ENCODE results near the gene ACYP2. TPM values are rescaled to one million over a fixed set of nuclear protein-coding genes. Genes with fewer than 3 reads are reported as not detected.
"Not testable (repeated sequence)": the region's sequence is repeated elsewhere in the genome, so short reads cannot be mapped to it uniquely, and the experiment has no call there.

ACYP2 gene
- total RNA-seq (16.7 TPM), polyA plus RNA-seq (ENCODE audit: insufficient read depth, low read depth, low replicate concordance) (24.5 TPM)
- long read RNA-seq, donor 1, partial matches to known transcripts: 0 of 1 reads
- long read RNA-seq, donor 1, other reads (novel, unspliced or antisense): 0 of 1 reads
- long read RNA-seq, donor 2, partial matches to known transcripts: 6 of 12 reads
- long read RNA-seq, donor 2, other reads (novel, unspliced or antisense): 6 of 12 reads
- long read RNA-seq, donor 3, partial matches to known transcripts: 31 of 36 reads
- long read RNA-seq, donor 3, other reads (novel, unspliced or antisense): 5 of 36 reads
- long read RNA-seq, donor 4, partial matches to known transcripts: 0 of 8 reads
- long read RNA-seq, donor 4, other reads (novel, unspliced or antisense): 8 of 8 reads
- long read RNA-seq, donor 5: 0 reads
- long read RNA-seq, donor 6, partial matches to known transcripts: 6 of 13 reads
- long read RNA-seq, donor 6, other reads (novel, unspliced or antisense): 7 of 13 reads
- long read RNA-seq, donor 7, partial matches to known transcripts: 8 of 26 reads
- long read RNA-seq, donor 7, other reads (novel, unspliced or antisense): 17 of 26 reads
- long read RNA-seq, donor 8, partial matches to known transcripts: 12 of 20 reads
- long read RNA-seq, donor 8, other reads (novel, unspliced or antisense): 8 of 20 reads
- long read RNA-seq, donor 9, partial matches to known transcripts: 0 of 5 reads
- long read RNA-seq, donor 9, other reads (novel, unspliced or antisense): 5 of 5 reads
- long read RNA-seq, donor 10, partial matches to known transcripts: 13 of 24 reads
- long read RNA-seq, donor 10, other reads (novel, unspliced or antisense): 11 of 24 reads

DNA sequence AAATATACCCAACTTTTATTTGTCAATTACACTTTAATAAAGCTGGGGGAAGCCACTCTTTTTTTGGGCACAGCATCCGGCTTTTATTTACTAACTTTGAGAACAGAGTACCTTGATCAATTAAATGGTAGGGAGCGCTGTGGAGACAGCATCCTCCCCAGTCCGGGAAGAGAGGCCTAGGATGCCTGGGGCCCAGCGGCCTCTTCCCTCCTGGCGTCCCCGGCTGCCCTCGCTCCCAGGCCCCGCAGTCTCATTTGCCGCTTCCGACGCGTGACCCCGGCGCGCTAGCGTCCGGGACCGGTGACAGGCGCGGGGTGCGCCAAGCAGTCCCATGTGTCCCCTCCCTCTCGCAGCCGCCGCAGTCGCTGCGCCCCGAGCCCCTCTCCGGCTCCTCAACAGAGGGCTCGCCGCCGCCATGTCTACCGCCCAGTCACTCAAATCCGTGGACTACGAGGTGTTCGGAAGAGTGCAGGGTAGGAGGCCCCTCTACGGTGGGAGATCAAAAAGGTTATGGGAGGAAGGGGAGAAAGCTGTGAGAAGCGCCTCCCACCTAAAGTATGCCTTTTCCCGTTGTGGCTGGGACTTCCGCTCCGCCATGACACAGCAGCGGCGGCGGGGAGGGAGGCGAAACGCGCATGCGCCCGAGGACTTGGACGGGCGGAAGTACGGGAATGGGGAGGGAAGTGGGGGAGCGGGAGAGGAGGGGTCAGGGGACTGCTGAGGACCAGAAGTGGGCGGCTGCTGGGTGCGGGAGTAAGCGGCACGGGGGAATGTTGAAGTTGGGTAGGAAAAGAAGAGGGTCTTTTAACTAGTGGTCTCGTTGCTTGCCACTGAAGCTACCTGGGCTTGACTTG is at the start of gene ACYP2:
TSS of gene ACYP2 (plus strand) at position 332 of the 854 bp plus-strand sequence.
- intact Hi-C loops (cut with DNase I): no loop called here
- FAIRE-seq: no peak

DNA sequence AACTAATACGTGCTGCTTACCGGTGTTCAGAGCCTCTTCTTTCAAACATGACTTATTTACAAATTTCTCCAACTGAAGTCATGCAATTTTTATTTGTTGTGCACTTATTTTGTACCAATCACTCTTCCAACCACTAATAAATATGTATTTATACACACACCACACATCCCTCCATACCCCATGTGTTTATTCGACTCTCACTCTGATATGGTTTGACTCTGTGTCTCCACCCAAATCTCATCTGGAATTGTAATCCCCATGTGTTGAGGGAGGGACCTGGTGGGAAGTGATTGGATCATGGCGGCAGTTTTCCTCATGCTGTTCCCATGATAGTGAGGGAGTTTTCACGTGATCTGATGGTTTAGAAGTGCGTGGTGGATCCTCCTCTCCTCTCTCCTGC is 49.5 kb upstream of the ACYP2 start:
- no peak overlapping the region for H3K9ac ChIP-seq (ENCODE audit: low read length in 3 of 3)
- FAIRE-seq: no peak

More for the DNA sequence above, at the start of gene ACYP2:
- Histone ChIP-seq H3K4me1 (ENCODE audit: control insufficient read depth in 2 of 3, insufficient read depth in 2 of 3, low read depth in 1 of 3, low read length in 3 of 3) (no peaks in the 10 kb centered on the region), H3K9me3 (ENCODE audit: control insufficient read depth in 2 of 3, insufficient read depth in 1 of 3, low read length in 3 of 3) (no peaks in the 10 kb centered on the region), H3K36me3 (ENCODE audit: control insufficient read depth in 2 of 3, insufficient read depth in 3 of 3, low read length in 3 of 3) (no peaks in the 10 kb centered on the region), H3K9ac (ENCODE audit: low read length in 3 of 3) (peak within 1 kb of the TSS; percentile 62 to 99 (median 92)), H3K27ac (ENCODE audit: low read depth in 2 of 2, low read length in 2 of 2) (peak within 1 kb of the TSS; percentile 98 to 100), H3K4me3 (ENCODE audit: low read length in 3 of 3) (peak within 1 kb of the TSS; percentile 92 to 95 (median 94)), H3K27me3 (ENCODE audit: control insufficient read depth, insufficient read depth, low read length) (no peaks in the 10 kb centered on the region)
- TF ChIP-seq, protein P1, sequence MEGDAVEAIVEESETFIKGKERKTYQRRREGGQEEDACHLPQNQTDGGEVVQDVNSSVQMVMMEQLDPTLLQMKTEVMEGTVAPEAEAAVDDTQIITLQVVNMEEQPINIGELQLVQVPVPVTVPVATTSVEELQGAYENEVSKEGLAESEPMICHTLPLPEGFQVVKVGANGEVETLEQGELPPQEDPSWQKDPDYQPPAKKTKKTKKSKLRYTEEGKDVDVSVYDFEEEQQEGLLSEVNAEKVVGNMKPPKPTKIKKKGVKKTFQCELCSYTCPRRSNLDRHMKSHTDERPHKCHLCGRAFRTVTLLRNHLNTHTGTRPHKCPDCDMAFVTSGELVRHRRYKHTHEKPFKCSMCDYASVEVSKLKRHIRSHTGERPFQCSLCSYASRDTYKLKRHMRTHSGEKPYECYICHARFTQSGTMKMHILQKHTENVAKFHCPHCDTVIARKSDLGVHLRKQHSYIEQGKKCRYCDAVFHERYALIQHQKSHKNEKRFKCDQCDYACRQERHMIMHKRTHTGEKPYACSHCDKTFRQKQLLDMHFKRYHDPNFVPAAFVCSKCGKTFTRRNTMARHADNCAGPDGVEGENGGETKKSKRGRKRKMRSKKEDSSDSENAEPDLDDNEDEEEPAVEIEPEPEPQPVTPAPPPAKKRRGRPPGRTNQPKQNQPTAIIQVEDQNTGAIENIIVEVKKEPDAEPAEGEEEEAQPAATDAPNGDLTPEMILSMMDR (IDR thresholded peaks at IDR 0.05; ENCODE audit: borderline replicate concordance, extremely low read depth, insufficient read depth): peak; percentile 23
- DNase-seq: peak; percentile 97 to 99 (median 98)

DNA sequence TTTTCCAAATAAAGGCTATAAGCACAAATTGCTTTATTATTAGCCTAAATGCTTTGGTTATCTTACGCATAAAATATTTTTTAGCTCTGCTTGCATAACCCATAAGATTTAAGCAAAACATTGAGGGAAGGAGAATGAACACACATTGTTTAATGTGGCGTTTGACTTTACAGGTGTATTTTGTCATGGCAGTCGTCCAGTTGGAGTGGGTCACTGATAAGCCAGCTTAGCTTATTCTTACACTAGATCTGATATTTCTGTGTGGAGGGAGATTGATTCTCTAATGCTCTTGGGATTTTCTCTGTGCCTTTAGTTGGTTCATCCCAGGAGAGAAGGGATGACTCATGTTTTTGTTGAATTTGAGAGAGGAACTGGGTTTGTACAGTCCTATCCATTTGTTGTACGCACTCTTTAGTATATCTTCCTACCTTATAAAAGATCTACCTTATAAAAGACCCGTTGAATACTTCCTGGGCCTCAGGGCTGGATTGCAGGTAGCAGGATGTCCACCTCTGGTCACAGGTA is 47.5 kb upstream of the ACYP2 start:
- no peaks in the 10 kb centered on the region for H3K36me3 ChIP-seq (ENCODE audit: control insufficient read depth in 2 of 3, insufficient read depth in 3 of 3, low read length in 3 of 3)
- no peaks in the 10 kb centered on the region for H3K4me1 ChIP-seq (ENCODE audit: control insufficient read depth in 2 of 3, insufficient read depth in 2 of 3, low read depth in 1 of 3, low read length in 3 of 3)
- H3K27ac ChIP-seq (ENCODE audit: low read depth in 2 of 2, low read length in 2 of 2): no peak overlapping the region
- no peaks in the 10 kb centered on the region for H3K9me3 ChIP-seq (ENCODE audit: control insufficient read depth in 2 of 3, insufficient read depth in 1 of 3, low read length in 3 of 3)
- no peak for FAIRE-seq
- intact Hi-C loops (cut with DNase I): no loop called here
- H3K4me3 ChIP-seq (ENCODE audit: low read length in 3 of 3): no peak overlapping the region
- no peaks in the 10 kb centered on the region for H3K27me3 ChIP-seq (ENCODE audit: control insufficient read depth, insufficient read depth, low read length)
- no peak overlapping the region for H3K9ac ChIP-seq (ENCODE audit: low read length in 3 of 3)
- DNase-seq: no peak
- TF ChIP-seq, protein P1 (IDR thresholded peaks at IDR 0.05; ENCODE audit: borderline replicate concordance, extremely low read depth, insufficient read depth): no peak

More for the DNA sequence above, 49.5 kb upstream of the ACYP2 start:
- Histone ChIP-seq H3K9me3 (ENCODE audit: control insufficient read depth in 2 of 3, insufficient read depth in 1 of 3, low read length in 3 of 3) (no peaks in the 10 kb centered on the region), H3K27me3 (ENCODE audit: control insufficient read depth, insufficient read depth, low read length) (no peaks in the 10 kb centered on the region), H3K4me1 (ENCODE audit: control insufficient read depth in 2 of 3, insufficient read depth in 2 of 3, low read depth in 1 of 3, low read length in 3 of 3) (no peaks in the 10 kb centered on the region), H3K27ac (ENCODE audit: low read depth in 2 of 2, low read length in 2 of 2) (no peak overlapping the region), H3K4me3 (ENCODE audit: low read length in 3 of 3) (no peak overlapping the region), H3K36me3 (ENCODE audit: control insufficient read depth in 2 of 3, insufficient read depth in 3 of 3, low read length in 3 of 3) (no peaks in the 10 kb centered on the region)
- TF ChIP-seq, protein P1 (IDR thresholded peaks at IDR 0.05; ENCODE audit: borderline replicate concordance, extremely low read depth, insufficient read depth): no peak
- intact Hi-C loops (cut with DNase I): no loop called here
- DNase-seq: no peak

GRCh38 chr2:54072483-54072882 is 42.9 kb upstream of the ACYP2 start:
- intact Hi-C loops (cut with DNase I); H3K36me3 ChIP-seq (ENCODE audit: control insufficient read depth in 2 of 3, insufficient read depth in 3 of 3, low read length in 3 of 3); H3K9ac ChIP-seq (ENCODE audit: low read length in 3 of 3); H3K27me3 ChIP-seq (ENCODE audit: control insufficient read depth, insufficient read depth, low read length); H3K27ac ChIP-seq (ENCODE audit: low read depth in 2 of 2, low read length in 2 of 2); H3K9me3 ChIP-seq (ENCODE audit: control insufficient read depth in 2 of 3, insufficient read depth in 1 of 3, low read length in 3 of 3); FAIRE-seq; DNase-seq; H3K4me3 ChIP-seq (ENCODE audit: low read length in 3 of 3); H3K4me1 ChIP-seq (ENCODE audit: control insufficient read depth in 2 of 3, insufficient read depth in 2 of 3, low read depth in 1 of 3, low read length in 3 of 3): not testable (repeated sequence)
